ENCODE data around the gene SLC7A14.

The SLC7A14 gene

GRCh38 chr3:170470063-170471016 is 115.5 kb downstream of the SLC7A14 start:
- DNase-seq (ENCODE audit: low read depth in 2 of 2) = no peak

GRCh38 chr3:170469151-170470062 is 116.5 kb downstream of the SLC7A14 start:
- DNase-seq (ENCODE audit: low read depth in 2 of 2) = no peak

- no peak for DNase-seq (ENCODE audit: low read depth in 2 of 2)
Measured at GRCh38 chr3:170467571-170468147, 118.2 kb downstream of the SLC7A14 start.

GRCh38 chr3:170467007-170467406 is 118.9 kb downstream of the SLC7A14 start:
- no peak for DNase-seq (ENCODE audit: low read depth in 2 of 2)

GRCh38 chr3:170465955-170466354 is 119.9 kb downstream of the SLC7A14 start:
- no peak for DNase-seq (ENCODE audit: low read depth in 2 of 2)

- DNase-seq (ENCODE audit: low read depth in 2 of 2) = no peak
Measured at GRCh38 chr3:170463011-170463410, 122.9 kb downstream of the SLC7A14 start.

GRCh38 chr3:170458285-170458684 is 127.6 kb downstream of the SLC7A14 start:
- DNase-seq (ENCODE audit: low read depth in 2 of 2) = no peak

- no peak for DNase-seq (ENCODE audit: low read depth in 2 of 2)
Measured at GRCh38 chr3:170454509-170454908, 131.4 kb downstream of the SLC7A14 start.

GRCh38 chr3:170450039-170450438 is 135.8 kb downstream of the SLC7A14 start:
- DNase-seq (ENCODE audit: low read depth in 2 of 2) = no peak

- no peak for DNase-seq (ENCODE audit: low read depth in 2 of 2)
Measured at GRCh38 chr3:170448584-170448983, 137.3 kb downstream of the SLC7A14 start.

GRCh38 chr3:170443457-170443856 is 142.4 kb downstream of the SLC7A14 start:
- no peak for DNase-seq (ENCODE audit: low read depth in 2 of 2)

- no peak for DNase-seq (ENCODE audit: low read depth in 2 of 2)
Measured at GRCh38 chr3:170442947-170443346, 142.9 kb downstream of the SLC7A14 start.

- DNase-seq (ENCODE audit: low read depth in 2 of 2) = no peak
Measured at GRCh38 chr3:170441412-170441811, 144.5 kb downstream of the SLC7A14 start.

- DNase-seq (ENCODE audit: low read depth in 2 of 2) = no peak
Measured at GRCh38 chr3:170440344-170440743, 145.5 kb downstream of the SLC7A14 start.

- DNase-seq (ENCODE audit: low read depth in 2 of 2) = no peak
Measured at GRCh38 chr3:170438836-170439235, 147.0 kb downstream of the SLC7A14 start.

GRCh38 chr3:170437696-170438407 is 148.0 kb downstream of the SLC7A14 start:
- no peak for DNase-seq (ENCODE audit: low read depth in 2 of 2)

GRCh38 chr3:170437176-170437575 is 148.7 kb downstream of the SLC7A14 start:
- DNase-seq (ENCODE audit: low read depth in 2 of 2) = no peak

- DNase-seq (ENCODE audit: low read depth in 2 of 2) = no peak
Measured at GRCh38 chr3:170436697-170437096, 149.2 kb downstream of the SLC7A14 start.

GRCh38 chr3:170432416-170432815 is 153.5 kb downstream of the SLC7A14 start:
- no peak for DNase-seq (ENCODE audit: low read depth in 2 of 2)

GRCh38 chr3:170431054-170431453 is 154.8 kb downstream of the SLC7A14 start:
- DNase-seq (ENCODE audit: low read depth in 2 of 2) = no peak

GRCh38 chr3:170429050-170429449 is 156.8 kb downstream of the SLC7A14 start:
- no peak for DNase-seq (ENCODE audit: low read depth in 2 of 2)

Measured in stimulated activated CD8-positive, alpha-beta memory T cell treated with anti-CD3 and anti-CD28 coated beads, Interleukin-7, amount 100 ng/mL, for 1 hour (primary cell).